Left ventricle myocardium inferior (tissue), 1 donor: ENCODE data around the gene KCNC1. TPM values are rescaled to one million over a fixed set of nuclear protein-coding genes. Genes with fewer than 3 reads are reported as not detected.

Source experiments
- DNase-seq: peaks from one replicate; pipeline ENCODE4 v3.0.0-alpha.2; 2020
- H3K27ac ChIP-seq: fragments of 200-600 bp; replicated peaks from 2 replicates; pipeline ENCODE4 v1.8.0; 2021
- H3K27me3 ChIP-seq: fragments of 200-600 bp; 2 replicates; pipeline ENCODE4 v1.8.0; 2021; ENCODE audit warnings: low read depth
- H3K36me3 ChIP-seq: fragments of 200-600 bp; 2 replicates; pipeline ENCODE4 v1.8.0; 2021
- H3K4me1 ChIP-seq: fragments of 200-600 bp; 2 replicates; pipeline ENCODE4 v1.8.0; 2021
- H3K4me3 ChIP-seq: fragments of 200-600 bp; 2 replicates; pipeline ENCODE4 v1.8.0; 2021; ENCODE audit warnings: mild to moderate bottlenecking, moderate library complexity
- H3K9me3 ChIP-seq: fragments of 200-600 bp; replicated peaks from 2 replicates; pipeline ENCODE4 v1.8.0; 2021
- intact Hi-C: fragments of 100-400 bp; cut with micrococcal nuclease; formaldehyde crosslinking; loops from one replicate; pipeline ENCODE4 v1.11.0; 2022
- total RNA-seq: library from RNA; stranded (reverse); fragmentation: NEBNext Ultra II Directional; extraction: Animal tissue kit (Norgen Biotek cat#: 25700); gene quantifications from one replicate; pipeline ENCODE4 v1.2.1, GENCODE V29; 2021
- TF ChIP-seq, protein P1 (sequence below): fragments of 200-600 bp; IDR thresholded peaks from 2 replicates; pipeline ENCODE4 v1.8.0; 2021; ENCODE audit warnings: antibody characterized with exemption, mild to moderate bottlenecking, borderline replicate concordance
- donor health status: DM: no; HTN: yes; CAD: no; lungs with severe emphysema.

KCNC1 gene
- total RNA-seq, 1 donor from 2014 or later, result not detected

DNA sequence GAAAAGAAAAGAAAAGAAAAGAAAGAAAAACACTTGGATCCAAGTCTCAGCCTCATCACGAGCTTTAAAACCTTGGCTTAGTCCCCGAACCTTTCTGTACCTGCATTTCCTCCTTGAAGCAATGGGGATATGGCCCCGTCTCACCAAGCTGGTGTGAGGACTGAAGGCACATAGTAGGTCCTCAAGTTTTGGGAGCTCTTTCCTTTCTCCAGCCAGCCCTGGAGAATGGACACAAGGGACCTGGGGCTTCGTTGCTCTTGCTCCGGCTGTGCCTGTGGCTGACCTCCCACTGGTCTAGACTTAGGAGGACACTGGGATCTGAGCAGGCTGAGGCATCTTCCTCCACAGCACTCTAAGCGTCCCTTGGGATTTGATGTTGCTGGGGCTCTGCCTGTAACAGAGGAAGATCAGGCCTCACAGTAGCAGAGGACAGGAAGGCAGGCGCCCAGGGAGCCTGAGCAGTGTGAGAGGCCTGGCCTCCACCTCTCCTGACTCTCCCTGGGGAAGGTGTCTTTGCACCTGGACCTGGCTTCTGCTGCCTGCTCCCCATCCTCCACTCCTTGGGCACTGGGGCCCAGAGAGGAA is 32.8 kb downstream of the KCNC1 start:
- TF ChIP-seq, protein P1, sequence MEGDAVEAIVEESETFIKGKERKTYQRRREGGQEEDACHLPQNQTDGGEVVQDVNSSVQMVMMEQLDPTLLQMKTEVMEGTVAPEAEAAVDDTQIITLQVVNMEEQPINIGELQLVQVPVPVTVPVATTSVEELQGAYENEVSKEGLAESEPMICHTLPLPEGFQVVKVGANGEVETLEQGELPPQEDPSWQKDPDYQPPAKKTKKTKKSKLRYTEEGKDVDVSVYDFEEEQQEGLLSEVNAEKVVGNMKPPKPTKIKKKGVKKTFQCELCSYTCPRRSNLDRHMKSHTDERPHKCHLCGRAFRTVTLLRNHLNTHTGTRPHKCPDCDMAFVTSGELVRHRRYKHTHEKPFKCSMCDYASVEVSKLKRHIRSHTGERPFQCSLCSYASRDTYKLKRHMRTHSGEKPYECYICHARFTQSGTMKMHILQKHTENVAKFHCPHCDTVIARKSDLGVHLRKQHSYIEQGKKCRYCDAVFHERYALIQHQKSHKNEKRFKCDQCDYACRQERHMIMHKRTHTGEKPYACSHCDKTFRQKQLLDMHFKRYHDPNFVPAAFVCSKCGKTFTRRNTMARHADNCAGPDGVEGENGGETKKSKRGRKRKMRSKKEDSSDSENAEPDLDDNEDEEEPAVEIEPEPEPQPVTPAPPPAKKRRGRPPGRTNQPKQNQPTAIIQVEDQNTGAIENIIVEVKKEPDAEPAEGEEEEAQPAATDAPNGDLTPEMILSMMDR, result no peak
- intact Hi-C loops, result loop anchor here (10.0 kb wide), 1 partner anchor 207 kb away; no protein-coding TSS in a partner anchor
- Histone ChIP-seq H3K9me3 (no peaks in the 10 kb centered on the region), H3K27ac (no peak overlapping the region), H3K4me1 (no peaks in the 10 kb centered on the region), H3K4me3 (no peak overlapping the region), H3K27me3 (peaks cover 2% of the 10 kb centered on the region), H3K36me3 (no peaks in the 10 kb centered on the region)
- DNase-seq, result no peak

GRCh38 chr11:17767914-17768313 is 33.3 kb downstream of the KCNC1 start:
- DNase-seq, result no peak
- Histone ChIP-seq H3K27ac (no peak overlapping the region), H3K27me3 (peaks cover 2% of the 10 kb centered on the region), H3K9me3 (no peaks in the 10 kb centered on the region), H3K4me1 (no peaks in the 10 kb centered on the region), H3K36me3 (no peaks in the 10 kb centered on the region), H3K4me3 (no peak overlapping the region)
- intact Hi-C loops, result loop anchor here (10.0 kb wide), 1 partner anchor 207 kb away; no protein-coding TSS in a partner anchor
- TF ChIP-seq, protein P1, result no peak

DNA sequence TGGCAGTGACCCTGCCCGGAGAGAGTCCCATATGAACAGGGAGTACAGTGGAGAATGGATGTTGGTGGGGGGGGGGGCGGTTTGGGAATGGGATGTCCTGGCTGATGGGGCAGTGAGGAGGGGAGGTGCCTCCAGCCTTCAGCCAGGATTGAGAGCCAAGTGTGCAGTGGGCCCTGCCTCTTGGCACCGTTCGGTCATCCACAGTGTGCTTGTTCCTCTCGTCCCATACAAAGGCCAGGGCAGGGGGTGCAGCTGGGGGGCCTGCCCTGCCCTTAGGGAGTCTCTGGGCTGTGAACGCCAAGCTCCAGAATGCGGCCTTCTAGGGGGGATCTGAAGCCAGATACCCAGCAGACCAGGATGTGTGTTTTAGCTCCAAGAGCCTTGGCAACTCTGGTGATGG is 34.0 kb downstream of the KCNC1 start:
- Histone ChIP-seq H3K4me3 (no peak overlapping the region), H3K27me3 (peaks cover 2% of the 10 kb centered on the region), H3K9me3 (no peaks in the 10 kb centered on the region), H3K36me3 (no peaks in the 10 kb centered on the region), H3K4me1 (no peaks in the 10 kb centered on the region), H3K27ac (no peak overlapping the region)
- TF ChIP-seq, protein P1, result no peak
- no peak for DNase-seq
- intact Hi-C loops, result loop anchor here (10.0 kb wide), 1 partner anchor 206 kb away; no protein-coding TSS in a partner anchor

DNA sequence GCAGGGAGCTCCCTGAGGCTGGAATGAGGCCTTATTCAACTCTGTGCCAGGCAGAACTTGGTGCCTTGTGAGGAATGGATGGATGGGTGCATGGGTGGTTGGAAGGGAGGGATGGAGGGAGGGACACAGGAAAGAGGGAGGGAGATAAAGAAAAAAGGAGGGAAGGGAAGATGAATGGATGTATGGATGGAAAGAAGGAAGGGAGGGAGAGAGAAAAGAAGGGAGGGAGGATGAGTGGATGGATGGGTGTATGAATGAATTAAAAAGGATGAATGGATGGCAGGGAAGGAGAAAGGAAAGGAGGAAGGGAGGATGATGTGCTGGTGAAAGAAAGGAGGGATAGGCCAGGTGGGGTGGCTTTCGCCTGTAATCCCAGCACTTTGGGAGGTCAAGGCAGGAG is 34.6 kb downstream of the KCNC1 start:
- no peaks in the 10 kb centered on the region for H3K9me3 ChIP-seq
- H3K27me3 ChIP-seq, result peaks cover 2% of the 10 kb centered on the region
- H3K27ac ChIP-seq, result no peak overlapping the region
- no peaks in the 10 kb centered on the region for H3K4me1 ChIP-seq
- no peak overlapping the region for H3K4me3 ChIP-seq
- no peaks in the 10 kb centered on the region for H3K36me3 ChIP-seq
- DNase-seq, result no peak
- intact Hi-C loops, result loop anchor here (10.0 kb wide), 1 partner anchor 206 kb away; no protein-coding TSS in a partner anchor
- TF ChIP-seq, protein P1, result no peak

DNA sequence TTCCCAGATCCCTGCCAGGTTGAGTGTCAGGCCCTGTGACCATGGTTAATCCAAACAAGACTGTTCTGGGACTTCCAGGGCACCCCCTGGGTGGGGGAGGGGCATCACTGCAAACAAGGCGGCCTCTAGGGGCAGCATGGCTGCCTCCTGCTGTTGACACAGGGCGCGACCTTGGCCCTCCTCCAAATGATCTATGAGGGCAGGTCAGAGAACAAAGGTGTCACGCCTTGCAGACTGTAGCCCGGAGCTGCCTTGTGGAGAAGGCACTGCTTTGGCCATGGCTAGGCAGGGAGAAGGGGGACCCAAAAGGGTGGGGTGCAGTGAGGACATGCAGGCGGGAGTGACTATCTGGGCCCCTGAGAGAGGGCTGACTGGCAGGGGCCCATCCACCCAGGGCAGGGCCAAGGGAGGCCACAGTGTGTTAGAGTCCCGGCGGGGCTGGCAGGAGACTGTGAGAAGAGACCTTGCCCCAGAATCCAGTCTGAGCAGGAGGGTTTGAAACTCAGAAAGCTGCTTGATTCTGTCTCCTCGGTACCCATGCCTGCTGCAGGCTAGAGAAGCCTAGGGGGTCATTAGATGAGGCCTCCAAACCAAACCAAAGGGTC is 35.6 kb downstream of the KCNC1 start:
- TF ChIP-seq, protein P1, result no peak
- H3K36me3 ChIP-seq, result no peaks in the 10 kb centered on the region
- H3K9me3 ChIP-seq, result no peaks in the 10 kb centered on the region
- DNase-seq, result no peak
- peaks cover 2% of the 10 kb centered on the region for H3K27me3 ChIP-seq
- no peaks in the 10 kb centered on the region for H3K4me1 ChIP-seq
- no peak overlapping the region for H3K27ac ChIP-seq
- intact Hi-C loops, result no loop called here
- no peak overlapping the region for H3K4me3 ChIP-seq
